Esophagus squamous epithelium (tissue), 4 donors: ENCODE data around the gene MEIS1.

Experiments
- CTCF ChIP-seq, 6 experiments: fragments of 450-650 bp in 4 of 6; fragments of 200-600 bp in 2 of 6; sonication (generic) in 2 of 6; IDR thresholded peaks; one replicate each; pipeline ENCODE4 v1.5.1; 2016 to 2019; ENCODE audit warnings: antibody characterized with exemption in 6 of 6, mild to moderate bottlenecking in 4 of 6, moderate library complexity in 4 of 6
- POLR2A ChIP-seq, 4 donors: fragments of 450-650 bp; IDR thresholded peaks; one replicate each; pipeline ENCODE4 v1.6.1; 2017; ENCODE audit warnings: antibody characterized with exemption in 4 of 4, mild to moderate bottlenecking in 4 of 4, moderate library complexity in 3 of 4

GRCh38 chr2:66434679-66435548 lies at the start of gene MEIS1:
- peak in 3 of 4 donors; percentile 62 to 95 (median 90) for TF ChIP-seq POLR2A (IDR thresholded peaks at IDR 0.05)
- TF ChIP-seq CTCF (IDR thresholded peaks at IDR 0.05): no peak
